HepG2 (cell line): ENCODE data around the gene JPT2. TPM values are rescaled to one million over a fixed set of nuclear protein-coding genes. Genes with fewer than 3 reads are reported as not detected.

Experiments
- ATAC-seq: fragments of 200-7000 bp; cut with Tn5 transposase; 3 replicates; pipeline ENCODE4 v1.9.1; 2020; ENCODE audit warnings: mild to moderate bottlenecking, moderate library complexity
- BruUV-seq: library from RNA; stranded (reverse); fragments of 400-500 nt; replicated peaks from 2 replicates; lab custom pipeline; 2021; lab: Mats Ljungman, UMichigan
- CTCF ChIA-PET: fragments of 300-600 bp; formaldehyde crosslinking; extraction: SDS; loops from one replicate; lab custom pipeline; 2021; ENCODE audit warnings: low total read pairs, inconsistent platforms, low intra/inter-chr PET ratio; lab: Yijun Ruan, JAX
- POLR2A ChIA-PET: fragments of 350-600 bp; sonication (Branson Sonifier 250); formaldehyde crosslinking; loops from one replicate; lab custom pipeline; 2020; ENCODE audit warnings: antibody characterized with exemption, inconsistent platforms; lab: Yijun Ruan, JAX
- DNase-seq: peaks from one replicate; pipeline ENCODE4 v3.0.0-alpha.2; 2015; ENCODE audit warnings: low spot score
- FAIRE-seq: peaks from 3 replicates; lab custom pipeline; 2011; peaks lifted over from hg19 to GRCh38; lab: Jason Lieb, UNC
- H2AFZ ChIP-seq: one replicate; pipeline ENCODE4 v1.6.1; 2011; ENCODE audit warnings: low read length, inconsistent platforms
- H3K27ac ChIP-seq: fragments of 300-600 bp; 3 replicates; pipeline ENCODE4 v1.8.0; 2011; ENCODE audit warnings: mixed run types, mild to moderate bottlenecking, mixed read lengths, low read length, inconsistent platforms; ENCODE audit not compliant: insufficient read depth; ENCODE audit errors: extremely low read length
- H3K27me3 ChIP-seq, 2 experiments: fragments of 200-600 bp in 1 of 2; 2 replicates in 1 of 2; 3 replicates in 1 of 2; pipeline versions ENCODE4 v1.6.0 to v1.8.0; 2011; ENCODE audit warnings: low read length in 2 of 2, mild to moderate bottlenecking in 2 of 2, moderate library complexity in 2 of 2, inconsistent platforms in 1 of 2; ENCODE audit not compliant: insufficient read depth in 2 of 2, control insufficient read depth in 1 of 2
- H3K36me3 ChIP-seq, 2 experiments: fragments of 200-600 bp in 1 of 2; replicated peaks in 1 of 2; 2 replicates in 1 of 2; 3 replicates in 1 of 2; pipeline versions ENCODE4 v1.5.1 to v1.8.0; 2011; ENCODE audit warnings: low read length in 2 of 2, inconsistent platforms in 1 of 2; ENCODE audit not compliant: insufficient read depth in 2 of 2, control insufficient read depth in 1 of 2
- H3K4me1 ChIP-seq: 2 replicates; pipeline ENCODE4 v1.5.1; 2012; ENCODE audit warnings: low read length, inconsistent platforms; ENCODE audit not compliant: insufficient read depth
- H3K4me2 ChIP-seq: 2 replicates; pipeline ENCODE4 v1.6.0; 2011; ENCODE audit warnings: low read depth, low read length, inconsistent platforms
- H3K4me3 ChIP-seq, 3 experiments: fragments of 200-600 bp in 1 of 3; sonication (generic), shearing (Covaris generic) in 1 of 3; replicated peaks in 1 of 3; 2 replicates each; pipeline ENCODE4 v1.5.1; 2011 to 2016; ENCODE audit warnings: low read length in 3 of 3, inconsistent platforms in 2 of 3, low read depth in 2 of 3, mild to moderate bottlenecking in 2 of 3, control low read depth in 1 of 3, mixed read lengths in 1 of 3; ENCODE audit not compliant: insufficient read depth in 1 of 3
- H3K79me2 ChIP-seq: one replicate; pipeline ENCODE4 v1.6.1; 2011; ENCODE audit warnings: low read length, inconsistent platforms; ENCODE audit not compliant: insufficient read depth
- H3K9ac ChIP-seq: 2 replicates; pipeline ENCODE4 v1.6.0; 2011; ENCODE audit warnings: mild to moderate bottlenecking, low read depth, low read length, inconsistent platforms; ENCODE audit not compliant: insufficient read depth
- H3K9me3 ChIP-seq: 2 replicates; pipeline ENCODE4 v1.5.1; 2012; ENCODE audit warnings: mild to moderate bottlenecking, low read length
- H4K20me1 ChIP-seq: 2 replicates; pipeline ENCODE4 v1.6.0; 2011; ENCODE audit warnings: inconsistent platforms, mild to moderate bottlenecking, low read length, moderate library complexity; ENCODE audit not compliant: insufficient read depth
- HIC2 ChIP-seq: sonication (generic); formaldehyde crosslinking; IDR thresholded peaks from 2 replicates; pipeline ENCODE4 v1.9.0; 2022; ENCODE audit warnings: low read depth, missing genetic modification reagents
- NFYC ChIP-seq: IDR thresholded peaks from 2 replicates; pipeline ENCODE4 v1.6.1; 2016; ENCODE audit warnings: missing genetic modification reagents, missing compliant biosample characterization
- THRA ChIP-seq: sonication (generic); formaldehyde crosslinking; IDR thresholded peaks from 2 replicates; pipeline ENCODE4 v1.4.0; 2020; ENCODE audit warnings: missing genetic modification reagents, borderline replicate concordance
- ZNF138 ChIP-seq: sonication (generic); formaldehyde crosslinking; IDR thresholded peaks from 2 replicates; pipeline ENCODE4 v1.5.0; 2020; ENCODE audit warnings: mild to moderate bottlenecking, low read depth, missing genetic modification reagents
- WGBS: methylation state at CpG from one replicate; pipeline ENCODE4 v1.1.6; 2017; ENCODE audit warnings: low lambda C conversion rate; 5-methylcytosine and 5-hydroxymethylcytosine counted together
- in situ Hi-C: cut with HindIII; loops from 2 replicates; pipeline ENCODE4 v1.10.0; 2017; ENCODE audit warnings: low pct_unique_long_range_greater_than_20kb; ENCODE audit not compliant: extremely low pct_ligation_motif_present
- intact Hi-C: fragments of 100-400 bp; cut with micrococcal nuclease; formaldehyde crosslinking; loops from one replicate; pipeline ENCODE4 v1.10.0; 2022; ENCODE audit not compliant: unreplicated experiment
- polyA plus RNA-seq, 8 experiments: library from polyadenylated mRNA; depleted of rRNA in 3 of 8; stranded (reverse) in 7 of 8; unstranded in 1 of 8; fragments of >200 nt; fragmentation: Illumina TruSeq in 4 of 8; extraction: Trizol in 4 of 8; gene quantifications; 2 replicates each; pipeline versions ENCODE4 v1.2.1 to v1.2.3, GENCODE V29; 2011 to 2016; ENCODE audit warnings: low read depth in 4 of 8, missing spikeins in 1 of 8, mixed read lengths in 1 of 8; ENCODE audit not compliant: insufficient read depth in 1 of 8
- total RNA-seq, 5 experiments: library from RNA; depleted of rRNA; stranded (reverse); fragments of >200 nt; fragmentation: Illumina TruSeq; extraction: Trizol; gene quantifications; 2 replicates each; pipeline ENCODE4 v1.2.3, GENCODE V29; 2016; ENCODE audit warnings: low read depth in 1 of 5
- TF ChIP-seq, protein P1 (sequence below): sonication (generic); formaldehyde crosslinking; IDR thresholded peaks from 2 replicates; pipeline ENCODE4 v1.4.0; 2020; ENCODE audit warnings: missing genetic modification reagents
- TF ChIP-seq, protein P2 (sequence below): sonication (generic); formaldehyde crosslinking; IDR thresholded peaks from 2 replicates; pipeline ENCODE4 v1.4.0; 2020; ENCODE audit warnings: missing genetic modification reagents

The JPT2 gene
- total and polyA plus RNA-seq, 2 of the 13 experiments (the other 11 are each of a cell fraction or from before 2014, with no cell fraction given): 53.5 to 89.4 TPM

DNA sequence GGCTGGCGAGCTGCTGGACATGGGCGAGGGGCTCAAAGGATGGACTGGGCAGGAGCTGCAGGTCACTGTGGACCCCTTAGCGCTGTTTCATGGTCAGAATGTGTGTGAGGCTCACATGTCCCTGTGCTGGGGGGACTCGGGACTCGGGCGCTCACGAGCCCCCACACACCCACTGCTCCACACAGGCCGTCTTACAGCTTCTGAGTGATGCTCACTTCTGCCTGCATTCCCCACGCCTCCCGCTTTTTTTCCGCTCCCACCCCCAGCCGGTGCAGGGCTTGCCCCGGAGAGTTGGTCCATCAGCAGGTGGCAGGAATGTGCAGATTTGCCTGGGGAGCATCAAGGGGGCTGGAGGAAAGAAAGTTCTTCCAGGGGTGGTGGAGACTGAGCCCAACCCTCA is 20.2 kb upstream of the JPT2 start:
- no TSS peak for BruUV-seq
- POLR2A ChIA-PET: no interaction called here
- intact Hi-C loops: no loop called here

GRCh38 chr16:1659031-1659430 is 19.0 kb upstream of the JPT2 start:
- Histone ChIP-seq H3K4me2 (no peak overlapping the region), H3K27ac (no peak overlapping the region), H3K4me3 (no peak overlapping the region), H3K9me3 (no peaks in the 10 kb centered on the region), H3K36me3 (peaks cover 26 to 64% of the 10 kb centered on the region in 2 experiments), H2AFZ (no peak overlapping the region), H3K27me3 (no peaks in the 10 kb centered on the region), H3K79me2 (no peaks in the 10 kb centered on the region), H4K20me1 (no peaks in the 10 kb centered on the region), H3K9ac (no peak overlapping the region), H3K4me1 (no peaks in the 10 kb centered on the region)
- ATAC-seq (no peak), FAIRE-seq (no peak), DNase-seq (no peak)
- ChIA-PET CTCF (no interaction called here), POLR2A (no interaction called here)
- in situ Hi-C loops (no loop called here), intact Hi-C loops (no loop called here)
- BruUV-seq: no TSS peak
- 97% methylated on average over 5 of the region's 5 CpGs for WGBS
- TF ChIP-seq ZNF138 (CRISPR knock-in tag) (no peak), THRA (CRISPR knock-in tag) (no peak), NFYC (no peak)
- TF ChIP-seq, protein P1, sequence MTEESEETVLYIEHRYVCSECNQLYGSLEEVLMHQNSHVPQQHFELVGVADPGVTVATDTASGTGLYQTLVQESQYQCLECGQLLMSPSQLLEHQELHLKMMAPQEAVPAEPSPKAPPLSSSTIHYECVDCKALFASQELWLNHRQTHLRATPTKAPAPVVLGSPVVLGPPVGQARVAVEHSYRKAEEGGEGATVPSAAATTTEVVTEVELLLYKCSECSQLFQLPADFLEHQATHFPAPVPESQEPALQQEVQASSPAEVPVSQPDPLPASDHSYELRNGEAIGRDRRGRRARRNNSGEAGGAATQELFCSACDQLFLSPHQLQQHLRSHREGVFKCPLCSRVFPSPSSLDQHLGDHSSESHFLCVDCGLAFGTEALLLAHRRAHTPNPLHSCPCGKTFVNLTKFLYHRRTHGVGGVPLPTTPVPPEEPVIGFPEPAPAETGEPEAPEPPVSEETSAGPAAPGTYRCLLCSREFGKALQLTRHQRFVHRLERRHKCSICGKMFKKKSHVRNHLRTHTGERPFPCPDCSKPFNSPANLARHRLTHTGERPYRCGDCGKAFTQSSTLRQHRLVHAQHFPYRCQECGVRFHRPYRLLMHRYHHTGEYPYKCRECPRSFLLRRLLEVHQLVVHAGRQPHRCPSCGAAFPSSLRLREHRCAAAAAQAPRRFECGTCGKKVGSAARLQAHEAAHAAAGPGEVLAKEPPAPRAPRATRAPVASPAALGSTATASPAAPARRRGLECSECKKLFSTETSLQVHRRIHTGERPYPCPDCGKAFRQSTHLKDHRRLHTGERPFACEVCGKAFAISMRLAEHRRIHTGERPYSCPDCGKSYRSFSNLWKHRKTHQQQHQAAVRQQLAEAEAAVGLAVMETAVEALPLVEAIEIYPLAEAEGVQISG: no peak
- TF ChIP-seq, protein P2, sequence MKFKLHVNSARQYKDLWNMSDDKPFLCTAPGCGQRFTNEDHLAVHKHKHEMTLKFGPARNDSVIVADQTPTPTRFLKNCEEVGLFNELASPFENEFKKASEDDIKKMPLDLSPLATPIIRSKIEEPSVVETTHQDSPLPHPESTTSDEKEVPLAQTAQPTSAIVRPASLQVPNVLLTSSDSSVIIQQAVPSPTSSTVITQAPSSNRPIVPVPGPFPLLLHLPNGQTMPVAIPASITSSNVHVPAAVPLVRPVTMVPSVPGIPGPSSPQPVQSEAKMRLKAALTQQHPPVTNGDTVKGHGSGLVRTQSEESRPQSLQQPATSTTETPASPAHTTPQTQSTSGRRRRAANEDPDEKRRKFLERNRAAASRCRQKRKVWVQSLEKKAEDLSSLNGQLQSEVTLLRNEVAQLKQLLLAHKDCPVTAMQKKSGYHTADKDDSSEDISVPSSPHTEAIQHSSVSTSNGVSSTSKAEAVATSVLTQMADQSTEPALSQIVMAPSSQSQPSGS: no peak

More for the DNA sequence above, 20.2 kb upstream of the JPT2 start:
- Histone ChIP-seq H3K27ac (no peak overlapping the region), H3K79me2 (no peaks in the 10 kb centered on the region), H3K4me2 (no peak overlapping the region), H3K27me3 (no peaks in the 10 kb centered on the region), H3K9me3 (no peaks in the 10 kb centered on the region), H3K36me3 (peaks cover 27 to 58% of the 10 kb centered on the region in 2 experiments), H4K20me1 (no peaks in the 10 kb centered on the region), H3K4me1 (no peaks in the 10 kb centered on the region), H2AFZ (no peak overlapping the region), H3K9ac (no peak overlapping the region), H3K4me3 (no peak overlapping the region)
- DNase-seq (no peak), ATAC-seq (no peak), FAIRE-seq (no peak)
- no peak for TF ChIP-seq HIC2 (CRISPR knock-in tag)
- CTCF ChIA-PET: no interaction called here
- 93% methylated on average over 9 of the region's 13 CpGs for WGBS
- in situ Hi-C loops: no loop called here
